ENCODE measurements around the gene PGAP6. TPM values are rescaled to one million over a fixed set of nuclear protein-coding genes. Genes with fewer than 3 reads are reported as not detected.
A peak's percentile ranks its signal among the peaks of the same experiment; 100 is the strongest.
"Not testable (repeated sequence)": the region's sequence is repeated elsewhere in the genome, so short reads cannot be mapped to it uniquely, and the experiment has no call there.

Gene PGAP6
- total and polyA plus RNA-seq, 2 of the 8 experiments (the other 6 are each of a cell fraction or from before 2014, with no cell fraction given) = 86.8 to 364 TPM

- TF ChIP-seq SIN3A (conservative IDR thresholded peaks at IDR 0.05 in 1 of 2, IDR thresholded peaks at IDR 0.05 in 1 of 2; ENCODE audit: low read depth in 1 of 2, low read length in 2 of 2) (no peak), NANOG (IDR thresholded peaks at IDR 0.05; ENCODE audit: insufficient read depth, low read depth, low read length, poor library complexity, severe bottlenecking) (no peak), HDAC2 (IDR thresholded peaks at IDR 0.05; ENCODE audit: borderline replicate concordance in 1 of 2, low read depth in 2 of 2, low read length in 2 of 2) (no peak), E2F6 (IDR thresholded peaks at IDR 0.05) (no peak), RNF2 (IDR thresholded peaks at IDR 0.05; ENCODE audit: borderline replicate concordance, low read depth, low read length, missing control alignments, poor library complexity, severe bottlenecking) (no peak)
Observed at GRCh38 chr16:336269-336668, 45.5 kb downstream of the PGAP6 start (continued).

- H3K4ac ChIP-seq (replicated peaks; ENCODE audit: insufficient read length, low read depth, low read length); H3K27ac ChIP-seq (ENCODE audit: low read depth, low read length); H3K4me3 ChIP-seq (ENCODE audit: extremely low read depth in 1 of 4, insufficient read depth in 2 of 4, low read depth in 3 of 4, low read length in 4 of 4); POLR2A ChIA-PET (ENCODE audit: partially characterized antibody); H3K9ac ChIP-seq (replicated peaks in 1 of 4; ENCODE audit: extremely low read depth in 1 of 4, low read depth in 3 of 4, low read length in 3 of 4); H2AFZ ChIP-seq (ENCODE audit: low read length); H3K27me3 ChIP-seq (replicated peaks in 1 of 4; ENCODE audit: control insufficient read depth in 3 of 4, extremely low read depth in 1 of 4, insufficient read depth in 3 of 4, low read length in 3 of 4); DNase-seq (ENCODE audit: low read depth in 1 of 2, low spot score in 2 of 2); H3K23me2 ChIP-seq (ENCODE audit: low read depth, low read length); H3K56ac ChIP-seq (replicated peaks; ENCODE audit: insufficient read length, low read depth, low read length); H3K36me3 ChIP-seq (ENCODE audit: control insufficient read depth in 2 of 4, insufficient read depth in 4 of 4, low read length in 3 of 4); H4K5ac ChIP-seq (ENCODE audit: insufficient read length, low read depth, low read length); H3K18ac ChIP-seq (ENCODE audit: extremely low read depth, low read length); H3K9me3 ChIP-seq (ENCODE audit: insufficient read depth in 2 of 2, low read depth in 1 of 2, low read length in 1 of 2); H2BK20ac ChIP-seq (ENCODE audit: low read length); H3K4me2 ChIP-seq (ENCODE audit: insufficient read depth in 1 of 2, low read depth in 2 of 2, low read length in 2 of 2); H3K4me1 ChIP-seq (replicated peaks in 1 of 4; ENCODE audit: control insufficient read depth in 3 of 4, insufficient read depth in 4 of 4, low read length in 3 of 4); H2BK12ac ChIP-seq (ENCODE audit: low read depth, low read length); H3K14ac ChIP-seq (ENCODE audit: insufficient read length); H4K91ac ChIP-seq (replicated peaks; ENCODE audit: insufficient read length, low read length); H3K23ac ChIP-seq (ENCODE audit: insufficient read length); H2BK15ac ChIP-seq (ENCODE audit: low read length); H2BK120ac ChIP-seq (replicated peaks; ENCODE audit: low read depth, low read length): not testable (repeated sequence)
- 87% methylated on average over 11 of the region's 11 CpGs; no CpG with 5 or more reads in 1 of the 2 experiments for WGBS, 2 experiments (ENCODE audit: extremely low coverage in 1 of 2, insufficient coverage in 1 of 2, insufficient read length in 1 of 2, insufficient replicate concordance in 2 of 2, low coverage in 1 of 2, low lambda C conversion rate in 2 of 2, missing lambda C conversion rate in 1 of 2)
- Histone ChIP-seq H2BK5ac (ENCODE audit: low read depth, low read length) (peak overlapping the region; percentile 66), H4K8ac (ENCODE audit: extremely low read depth, insufficient read depth, low read length) (peak overlapping the region; percentile 14; the same call in 1 of the 2 replicates), H4K20me1 (replicated peaks in 1 of 2; ENCODE audit: control insufficient read depth in 1 of 2, insufficient read depth in 2 of 2, low read length in 2 of 2) (peaks cover 11 to 33% of the 10 kb centered on the region in 2 experiments), H3K79me1 (ENCODE audit: low read depth, low read length) (peaks cover 29% of the 10 kb centered on the region), H2AK5ac (ENCODE audit: low read depth, low read length) (peak overlapping the region; percentile 90), H3K79me2 (ENCODE audit: control insufficient read depth in 1 of 2, insufficient read depth in 2 of 2, low read length in 2 of 2) (peaks cover 44 to 91% of the 10 kb centered on the region in 2 experiments)
- peak; percentile 55 for FAIRE-seq
- CTCF ChIA-PET (ENCODE audit: partially characterized antibody) = interaction anchor here (0.7 to 1.3 kb wide), 4 partner anchors 10 to 69 kb away, joined by 3 to 5 read pairs (median 4); no protein-coding TSS in a partner anchor
Observed at GRCh38 chr16:334861-335632, 46.7 kb downstream of the PGAP6 start.

All from H1 (cell line).